Effector memory CD4-positive, alpha-beta T cell (primary cell): Measurements from ENCODE around the gene ARAP3.
"Not testable (repeated sequence)": the region's sequence is repeated elsewhere in the genome, so short reads cannot be mapped to it uniquely, and the experiment has no call there.

Experiments used
- DNase-seq, 3 donors: peaks; one replicate each; pipeline ENCODE4 v3.0.0-alpha.2; 2020
- H3K27ac ChIP-seq: 2 replicates; pipeline ENCODE4 v1.7.0; 2013; ENCODE audit warnings: mild to moderate bottlenecking, low read length, moderate library complexity; ENCODE audit not compliant: insufficient read depth, poor library complexity, severe bottlenecking
- H3K27me3 ChIP-seq: replicated peaks from 2 replicates; pipeline ENCODE4 v1.7.0; 2013; ENCODE audit warnings: mild to moderate bottlenecking, low read length; ENCODE audit not compliant: insufficient read depth, control insufficient read depth, poor library complexity, severe bottlenecking
- H3K36me3 ChIP-seq: 2 replicates; pipeline ENCODE4 v1.7.0; 2013; ENCODE audit warnings: mild to moderate bottlenecking, low read length, moderate library complexity; ENCODE audit not compliant: control insufficient read depth, insufficient read depth
- H3K4me1 ChIP-seq: 2 replicates; pipeline ENCODE4 v1.7.0; 2013; ENCODE audit warnings: low read length, mild to moderate bottlenecking; ENCODE audit not compliant: control insufficient read depth, insufficient read depth, poor library complexity, severe bottlenecking
- H3K4me3 ChIP-seq: 2 replicates; pipeline ENCODE4 v1.7.0; 2013; ENCODE audit warnings: low read length, low read depth, mild to moderate bottlenecking; ENCODE audit not compliant: insufficient read depth, poor library complexity, severe bottlenecking
- H3K9me3 ChIP-seq: 2 replicates; pipeline ENCODE4 v1.7.0; 2013; ENCODE audit warnings: mild to moderate bottlenecking, low read length, moderate library complexity; ENCODE audit not compliant: control insufficient read depth
- total RNA-seq, 3 donors: gene quantifications; one replicate each; lab custom pipeline; 2026; lab: John Stamatoyannopoulos, UW

ARAP3 gene
- total RNA-seq: 6.9 to 18.3 (median 13.9) reads per million in 3 donors

GRCh38 chr5:141681695-141682641, at the start of gene ARAP3:
Gene ARAP3 (minus strand): TSS chr5:141682230. CDS start chr5:141680486, 1,744 bp downstream.
- no peaks in the 10 kb centered on the region for H3K36me3 ChIP-seq

GRCh38 chr5:141729387-141730006, 47.5 kb upstream of the ARAP3 start:
- no peak for DNase-seq
- Histone ChIP-seq H3K4me1 (no peaks in the 10 kb centered on the region), H3K4me3 (no peak overlapping the region), H3K27ac (no peak overlapping the region), H3K9me3 (no peaks in the 10 kb centered on the region), H3K36me3 (no peaks in the 10 kb centered on the region), H3K27me3 (peaks cover 9% of the 10 kb centered on the region)

More at GRCh38 chr5:141681695-141682641, at the start of gene ARAP3:
- H3K27me3 ChIP-seq: no peaks in the 10 kb centered on the region
- H3K27ac ChIP-seq: peak within 1 kb of the TSS; percentile 24
- peak within 1 kb of the TSS; percentile 53 for H3K4me3 ChIP-seq
- no peaks in the 10 kb centered on the region for H3K9me3 ChIP-seq
- H3K4me1 ChIP-seq: peaks cover 25% of the 10 kb centered on the region
- peak; percentile 19 to 32 (median 19) for DNase-seq

GRCh38 chr5:141725891-141726290, 43.9 kb upstream of the ARAP3 start:
- H3K4me1 ChIP-seq: no peaks in the 10 kb centered on the region
- peaks cover 11% of the 10 kb centered on the region for H3K27me3 ChIP-seq
- H3K4me3 ChIP-seq: no peak overlapping the region
- H3K36me3 ChIP-seq: no peaks in the 10 kb centered on the region
- H3K9me3 ChIP-seq: no peaks in the 10 kb centered on the region
- H3K27ac ChIP-seq: no peak overlapping the region
- no peak for DNase-seq

- H3K27ac ChIP-seq, DNase-seq, H3K4me3 ChIP-seq, H3K9me3 ChIP-seq, H3K27me3 ChIP-seq, H3K4me1 ChIP-seq, H3K36me3 ChIP-seq: not testable (repeated sequence)
These were observed 43.1 kb upstream of the ARAP3 start for GRCh38 chr5:141725174-141725573.

- Histone ChIP-seq H3K36me3 (no peaks in the 10 kb centered on the region), H3K4me3 (no peak overlapping the region), H3K27ac (no peak overlapping the region), H3K9me3 (no peaks in the 10 kb centered on the region), H3K4me1 (no peaks in the 10 kb centered on the region), H3K27me3 (peaks cover 4% of the 10 kb centered on the region)
- no peak for DNase-seq
These were observed 40.2 kb upstream of the ARAP3 start for GRCh38 chr5:141722266-141722665.

GRCh38 chr5:141717043-141717442, 35.0 kb upstream of the ARAP3 start:
- no peaks in the 10 kb centered on the region for H3K4me1 ChIP-seq
- H3K9me3 ChIP-seq: no peaks in the 10 kb centered on the region
- no peak overlapping the region for H3K27ac ChIP-seq
- H3K4me3 ChIP-seq: no peak overlapping the region
- DNase-seq: no peak
- H3K27me3 ChIP-seq: no peaks in the 10 kb centered on the region
- H3K36me3 ChIP-seq: no peaks in the 10 kb centered on the region

GRCh38 chr5:141716468-141716867, 34.4 kb upstream of the ARAP3 start:
- H3K36me3 ChIP-seq: no peaks in the 10 kb centered on the region
- no peaks in the 10 kb centered on the region for H3K9me3 ChIP-seq
- no peak for DNase-seq
- H3K27me3 ChIP-seq: no peaks in the 10 kb centered on the region
- no peak overlapping the region for H3K4me3 ChIP-seq
- H3K4me1 ChIP-seq: no peaks in the 10 kb centered on the region
- H3K27ac ChIP-seq: no peak overlapping the region

GRCh38 chr5:141716009-141716408, 34.0 kb upstream of the ARAP3 start:
- no peak overlapping the region for H3K27ac ChIP-seq
- no peak for DNase-seq
- H3K9me3 ChIP-seq: no peaks in the 10 kb centered on the region
- no peaks in the 10 kb centered on the region for H3K4me1 ChIP-seq
- H3K27me3 ChIP-seq: no peaks in the 10 kb centered on the region
- H3K4me3 ChIP-seq: no peak overlapping the region
- no peaks in the 10 kb centered on the region for H3K36me3 ChIP-seq

GRCh38 chr5:141715346-141715905, 33.4 kb upstream of the ARAP3 start:
- H3K27me3 ChIP-seq: no peaks in the 10 kb centered on the region
- no peaks in the 10 kb centered on the region for H3K36me3 ChIP-seq
- no peaks in the 10 kb centered on the region for H3K9me3 ChIP-seq
- no peaks in the 10 kb centered on the region for H3K4me1 ChIP-seq
- no peak for DNase-seq
- H3K27ac ChIP-seq: no peak overlapping the region
- H3K4me3 ChIP-seq: no peak overlapping the region
